H9 (cell line): Measurements from ENCODE around the gene FHIT. TPM values are rescaled to one million over a fixed set of nuclear protein-coding genes. Genes with fewer than 3 reads are reported as not detected.

ENCODE experiments used
- DNase-seq: peaks from one replicate; pipeline ENCODE4 v3.0.0-alpha.2; 2017
- H2AFZ ChIP-seq: one replicate; pipeline ENCODE4 v1.6.1; 2013; ENCODE audit warnings: mild to moderate bottlenecking, low read length, control low read depth, moderate library complexity
- H2AK5ac ChIP-seq: 2 replicates; pipeline ENCODE4 v1.6.1; 2013; ENCODE audit warnings: low read length, control low read depth, mixed read lengths; ENCODE audit not compliant: insufficient read length
- H2BK120ac ChIP-seq: one replicate; pipeline ENCODE4 v1.6.1; 2013; ENCODE audit warnings: low read depth, mild to moderate bottlenecking, low read length, control low read depth, inconsistent platforms; ENCODE audit not compliant: poor library complexity, severe bottlenecking
- H2BK12ac ChIP-seq: 2 replicates; pipeline ENCODE4 v1.6.1; 2013; ENCODE audit warnings: low read length, control low read depth, mixed read lengths, low read depth; ENCODE audit not compliant: insufficient read length
- H2BK15ac ChIP-seq: 2 replicates; pipeline ENCODE4 v1.6.1; 2013; ENCODE audit warnings: low read depth, low read length, control low read depth
- H2BK20ac ChIP-seq: one replicate; pipeline ENCODE4 v1.6.1; 2013; ENCODE audit warnings: low read depth, mild to moderate bottlenecking, low read length, control low read depth, inconsistent platforms; ENCODE audit not compliant: poor library complexity, severe bottlenecking
- H2BK5ac ChIP-seq: 2 replicates; pipeline ENCODE4 v1.6.1; 2013; ENCODE audit warnings: low read length, control low read depth, mixed read lengths; ENCODE audit not compliant: insufficient read length
- H3K14ac ChIP-seq: 2 replicates; pipeline ENCODE4 v1.6.1; 2013; ENCODE audit warnings: low read length, control low read depth; ENCODE audit not compliant: insufficient read depth
- H3K18ac ChIP-seq: 2 replicates; pipeline ENCODE4 v1.6.1; 2013; ENCODE audit warnings: low read depth, mild to moderate bottlenecking, mixed read lengths, low read length, control low read depth; ENCODE audit not compliant: insufficient read length
- H3K23ac ChIP-seq: 2 replicates; pipeline ENCODE4 v1.6.1; 2013; ENCODE audit warnings: low read length, control low read depth, mixed read lengths, low read depth; ENCODE audit not compliant: insufficient read length
- H3K23me2 ChIP-seq: 2 replicates; pipeline ENCODE4 v1.6.1; 2013; ENCODE audit warnings: low read depth, mild to moderate bottlenecking, mixed read lengths, low read length, control low read depth; ENCODE audit not compliant: insufficient read length, poor library complexity, severe bottlenecking
- H3K27ac ChIP-seq: 2 replicates; pipeline ENCODE4 v1.5.1; 2013; ENCODE audit warnings: low read length, control low read depth, mixed read lengths, low read depth; ENCODE audit not compliant: insufficient read length
- H3K27me3 ChIP-seq: 2 replicates; pipeline ENCODE4 v1.6.1; 2013; ENCODE audit warnings: low read length, control low read depth, inconsistent platforms; ENCODE audit not compliant: insufficient read depth
- H3K4ac ChIP-seq: 2 replicates; pipeline ENCODE4 v1.6.1; 2013; ENCODE audit warnings: low read depth, mild to moderate bottlenecking, control low read depth, inconsistent platforms, low read length, moderate library complexity
- H3K4me1 ChIP-seq: 2 replicates; pipeline ENCODE4 v1.6.1; 2013; ENCODE audit warnings: low read length, control low read depth, inconsistent platforms; ENCODE audit not compliant: insufficient read depth
- H3K4me2 ChIP-seq: 2 replicates; pipeline ENCODE4 v1.6.1; 2013; ENCODE audit warnings: low read length, control low read depth, mixed read lengths; ENCODE audit not compliant: insufficient read length, insufficient read depth
- H3K56ac ChIP-seq: 2 replicates; pipeline ENCODE4 v1.6.1; 2013; ENCODE audit warnings: low read depth, mild to moderate bottlenecking, mixed read lengths, low read length, control low read depth; ENCODE audit not compliant: insufficient read length
- H3K79me1 ChIP-seq: 2 replicates; pipeline ENCODE4 v1.6.1; 2013; ENCODE audit warnings: low read depth, mild to moderate bottlenecking, moderate library complexity, low read length, control low read depth, inconsistent platforms; ENCODE audit not compliant: insufficient read depth, poor library complexity, severe bottlenecking
- H3K79me2 ChIP-seq: 2 replicates; pipeline ENCODE4 v1.6.1; 2013; ENCODE audit warnings: low read length, control low read depth, inconsistent platforms; ENCODE audit not compliant: insufficient read depth
- H3K9ac ChIP-seq: 2 replicates; pipeline ENCODE4 v1.6.1; 2013; ENCODE audit warnings: low read length, control low read depth, mixed read lengths; ENCODE audit not compliant: insufficient read length; ENCODE audit errors: extremely low read depth
- H3K9me3 ChIP-seq: one replicate; pipeline ENCODE4 v1.6.1; 2013; ENCODE audit warnings: low read depth, low read length, inconsistent platforms; ENCODE audit not compliant: control insufficient read depth
- H3T11ph ChIP-seq: one replicate; pipeline ENCODE4 v1.6.1; 2013; ENCODE audit warnings: mild to moderate bottlenecking, low read length, control low read depth, inconsistent platforms
- H4K20me1 ChIP-seq: one replicate; pipeline ENCODE4 v1.6.1; 2013; ENCODE audit not compliant: control insufficient read depth, insufficient read length, insufficient read depth
- H4K5ac ChIP-seq: 2 replicates; pipeline ENCODE4 v1.6.1; 2013; ENCODE audit warnings: low read depth, mild to moderate bottlenecking, mixed read lengths, low read length, control low read depth; ENCODE audit not compliant: insufficient read length
- H4K8ac ChIP-seq: replicated peaks from 2 replicates; pipeline ENCODE4 v1.6.1; 2013; ENCODE audit warnings: low read length, control low read depth, mixed read lengths, low read depth; ENCODE audit not compliant: insufficient read length
- H4K91ac ChIP-seq: 2 replicates; pipeline ENCODE4 v1.6.1; 2013; ENCODE audit warnings: low read depth, mild to moderate bottlenecking, moderate library complexity, mixed read lengths, low read length, control low read depth; ENCODE audit not compliant: insufficient read length
- H3K27ac Mint-ChIP-seq, 3 experiments: 2 replicates in 2 of 3; 3 replicates in 1 of 3; pipeline ENCODE4 v1.8.0; 2020 to 2021; ENCODE audit warnings: mixed read lengths in 3 of 3, mild to moderate bottlenecking in 1 of 3, moderate library complexity in 1 of 3
- H3K27me3 Mint-ChIP-seq: 2 replicates; pipeline ENCODE4 v1.8.0; 2021; ENCODE audit warnings: low read depth, mild to moderate bottlenecking, moderate library complexity, mixed read lengths
- H3K36me3 Mint-ChIP-seq, 3 experiments: 2 replicates in 2 of 3; 3 replicates in 1 of 3; pipeline ENCODE4 v1.8.0; 2020 to 2021; ENCODE audit warnings: low read depth in 3 of 3, mixed read lengths in 3 of 3; ENCODE audit not compliant: insufficient read depth in 1 of 3
- H3K4me1 Mint-ChIP-seq, 2 experiments: 2 replicates each; pipeline ENCODE4 v1.8.0; 2020; ENCODE audit warnings: mixed read lengths in 2 of 2
- H3K4me3 Mint-ChIP-seq, 2 experiments: 2 replicates in 1 of 2; 3 replicates in 1 of 2; pipeline ENCODE4 v1.8.0; 2020 to 2021; ENCODE audit warnings: mild to moderate bottlenecking in 2 of 2, mixed read lengths in 2 of 2, moderate library complexity in 1 of 2
- H3K9me3 Mint-ChIP-seq, 2 experiments: 2 replicates in 1 of 2; 3 replicates in 1 of 2; pipeline ENCODE4 v1.8.0; 2020; ENCODE audit warnings: mild to moderate bottlenecking in 2 of 2, mixed read lengths in 2 of 2, moderate library complexity in 1 of 2
- CTCF ChIP-seq: fragments of 200-600 bp; sonication (generic); conservative IDR thresholded peaks from 3 replicates; pipeline ENCODE4 v1.8.0; 2021; ENCODE audit warnings: antibody characterized with exemption, mild to moderate bottlenecking
- WGBS: extraction: QIAGEN DNeasy Blood & Tissue Kit; methylation state at CpG from one replicate; pipeline ENCODE4 v1.1.7; 2013; ENCODE audit warnings: missing lambda C conversion rate, low lambda C conversion rate, mixed read lengths; ENCODE audit not compliant: insufficient read length; ENCODE audit errors: extremely low coverage; 5-methylcytosine and 5-hydroxymethylcytosine counted together
- total RNA-seq: library from RNA; stranded (reverse); gene quantifications from 2 replicates; pipeline ENCODE4 v1.2.1, GENCODE V29; 2021

Gene FHIT
- total RNA-seq, 1 experiment from 2014 or later: 3.0 TPM

GRCh38 chr3:60591267-60591666 is 660.0 kb downstream of the FHIT start:
- H3K36me3 Mint-ChIP-seq: peaks cover 0 to 8% (median 0%) of the 10 kb centered on the region in 3 experiments; a peak in 2 of 7 replicates
- H2AK5ac ChIP-seq: no peak overlapping the region
- no peak for TF ChIP-seq CTCF
- peaks cover 8 to 11% of the 10 kb centered on the region in 2 experiments for H3K4me1 Mint-ChIP-seq
- H2BK20ac ChIP-seq: no peak overlapping the region
- no peak overlapping the region for H3K23ac ChIP-seq
- no peak overlapping the region for H2AFZ ChIP-seq
- H3K18ac ChIP-seq: no peak overlapping the region
- H3T11ph ChIP-seq: no peak overlapping the region
- H4K91ac ChIP-seq: no peak overlapping the region
- no peak overlapping the region for H2BK15ac ChIP-seq
- no peak overlapping the region for H2BK120ac ChIP-seq
- no peak overlapping the region for H3K14ac ChIP-seq
- no peaks in the 10 kb centered on the region for H4K20me1 ChIP-seq
- 0 out of 5 replicates have a peak, but pooled peaks cover 0 to 3% of the 10 kb centered on the region in 2 experiments for H3K9me3 Mint-ChIP-seq
- H3K79me2 ChIP-seq: no peaks in the 10 kb centered on the region
- H4K8ac ChIP-seq: no peak overlapping the region
- H3K4me1 ChIP-seq: no peaks in the 10 kb centered on the region; the same call in 1 of the 2 replicates
- H2BK5ac ChIP-seq: no peak overlapping the region
- H3K27me3 Mint-ChIP-seq: no peaks in the 10 kb centered on the region
- H3K27me3 ChIP-seq: no peaks in the 10 kb centered on the region
- no peak overlapping the region for H3K9ac ChIP-seq
- no peak for DNase-seq
- H3K27ac Mint-ChIP-seq: no peak overlapping the region
- no peaks in the 10 kb centered on the region for H3K23me2 ChIP-seq
- no peak overlapping the region for H3K56ac ChIP-seq
- no CpG with 5 or more reads among the region's 2 CpGs for WGBS
- no peak overlapping the region for H4K5ac ChIP-seq
- H3K79me1 ChIP-seq: no peaks in the 10 kb centered on the region
- no peak overlapping the region for H2BK12ac ChIP-seq
- H3K4me3 Mint-ChIP-seq: no peak overlapping the region
- no peak overlapping the region for H3K27ac ChIP-seq
- no peak overlapping the region for H3K4ac ChIP-seq
- H3K9me3 ChIP-seq: no peaks in the 10 kb centered on the region
- no peak overlapping the region for H3K4me2 ChIP-seq
